GM18520 (cell line): ENCODE data around the gene ADAM12.
A peak's percentile ranks its signal among the peaks of the same experiment; 100 is the strongest.
"Not testable (repeated sequence)": the region's sequence is repeated elsewhere in the genome, so short reads cannot be mapped to it uniquely, and the experiment has no call there.

ENCODE experiments used
- ATAC-seq: cut with Tn5 transposase; IDR thresholded peaks from one replicate; pipeline ENCODE4 v1.9.1; 2021; ENCODE audit not compliant: unreplicated experiment

Gene ADAM12

GRCh38 chr10:126062131-126063032 is 325.9 kb downstream of the ADAM12 start:
- no peak for ATAC-seq

- ATAC-seq, result no peak
These were observed 326.8 kb downstream of the ADAM12 start for GRCh38 chr10:126061526-126061925.

- ATAC-seq, result no peak
These were observed 327.9 kb downstream of the ADAM12 start for GRCh38 chr10:126060261-126060931.

- ATAC-seq, result no peak
These were observed 329.0 kb downstream of the ADAM12 start for GRCh38 chr10:126059076-126059826.

GRCh38 chr10:126058507-126058906 is 329.8 kb downstream of the ADAM12 start:
- no peak for ATAC-seq

- ATAC-seq, result no peak
These were observed 330.2 kb downstream of the ADAM12 start for GRCh38 chr10:126058104-126058503.

- ATAC-seq, result no peak
These were observed 330.8 kb downstream of the ADAM12 start for GRCh38 chr10:126057494-126057893.

GRCh38 chr10:126054191-126054590 is 334.1 kb downstream of the ADAM12 start:
- no peak for ATAC-seq

- ATAC-seq, result no peak
These were observed 336.1 kb downstream of the ADAM12 start for GRCh38 chr10:126052171-126052570.

- ATAC-seq, result no peak
These were observed 338.2 kb downstream of the ADAM12 start for GRCh38 chr10:126049759-126050700.

GRCh38 chr10:126047749-126048148 is 340.5 kb downstream of the ADAM12 start:
- ATAC-seq, result not testable (repeated sequence)

GRCh38 chr10:126046831-126047230 is 341.4 kb downstream of the ADAM12 start:
- ATAC-seq, result no peak

- no peak for ATAC-seq
These were observed 342.4 kb downstream of the ADAM12 start for GRCh38 chr10:126045861-126046260.

- no peak for ATAC-seq
These were observed 344.9 kb downstream of the ADAM12 start for GRCh38 chr10:126043389-126043788.

- ATAC-seq, result no peak
These were observed 345.4 kb downstream of the ADAM12 start for GRCh38 chr10:126042906-126043305.

- no peak for ATAC-seq
These were observed 345.9 kb downstream of the ADAM12 start for GRCh38 chr10:126042354-126042753.

GRCh38 chr10:126041804-126042231 is 346.5 kb downstream of the ADAM12 start:
- ATAC-seq, result peak; percentile 99

GRCh38 chr10:126041117-126041516 is 347.2 kb downstream of the ADAM12 start:
- no peak for ATAC-seq

GRCh38 chr10:126037946-126038345 is 350.3 kb downstream of the ADAM12 start:
- ATAC-seq, result no peak

- ATAC-seq, result no peak
These were observed 351.8 kb downstream of the ADAM12 start for GRCh38 chr10:126036515-126036914.
